ENCODE measurements around the gene GKN1. TPM values are rescaled to one million over a fixed set of nuclear protein-coding genes. Genes with fewer than 3 reads are reported as not detected.

GKN1 gene
- total RNA-seq, 1 experiment from 2014 or later = not detected

- Histone ChIP-seq H3K4ac (ENCODE audit: low read depth, low read length) (no peak overlapping the region), H3K4me2 (ENCODE audit: insufficient read depth, insufficient read length, low read length) (no peak overlapping the region), H4K5ac (ENCODE audit: insufficient read length, low read depth, low read length) (no peak overlapping the region), H3K27me3 (ENCODE audit: insufficient read depth, low read length) (no peaks in the 10 kb centered on the region), H4K8ac (replicated peaks; ENCODE audit: insufficient read length, low read depth, low read length) (no peak overlapping the region), H3K4me1 (ENCODE audit: insufficient read depth, low read length) (no peaks in the 10 kb centered on the region), H3K23ac (ENCODE audit: insufficient read length, low read depth, low read length) (no peak overlapping the region), H3K79me1 (ENCODE audit: insufficient read depth, low read depth, low read length, poor library complexity, severe bottlenecking) (no peaks in the 10 kb centered on the region), H2BK5ac (ENCODE audit: insufficient read length, low read length) (no peak overlapping the region), H3K9ac (ENCODE audit: extremely low read depth, insufficient read length, low read length) (no peak overlapping the region), H2BK12ac (ENCODE audit: insufficient read length, low read depth, low read length) (no peak overlapping the region), H2BK20ac (ENCODE audit: low read depth, low read length, poor library complexity, severe bottlenecking) (no peak overlapping the region), H2BK15ac (ENCODE audit: low read depth, low read length) (no peak overlapping the region), H3K79me2 (ENCODE audit: insufficient read depth, low read length) (no peaks in the 10 kb centered on the region), H4K20me1 (ENCODE audit: control insufficient read depth, insufficient read depth, insufficient read length) (no peaks in the 10 kb centered on the region), H3T11ph (ENCODE audit: low read length) (no peak overlapping the region), H3K18ac (ENCODE audit: insufficient read length, low read depth, low read length) (no peak overlapping the region), H4K91ac (ENCODE audit: insufficient read length, low read depth, low read length) (no peak overlapping the region), H3K27ac (ENCODE audit: insufficient read length, low read depth, low read length) (no peak overlapping the region), H2AK5ac (ENCODE audit: insufficient read length, low read length) (no peak overlapping the region), H3K14ac (ENCODE audit: insufficient read depth, low read length) (no peak overlapping the region), H3K56ac (ENCODE audit: insufficient read length, low read depth, low read length) (no peak overlapping the region), H2AFZ (ENCODE audit: low read length) (no peak overlapping the region), H3K9me3 (ENCODE audit: control insufficient read depth, low read depth, low read length) (no peaks in the 10 kb centered on the region), H3K23me2 (ENCODE audit: insufficient read length, low read depth, low read length, poor library complexity, severe bottlenecking) (no peaks in the 10 kb centered on the region), H2BK120ac (ENCODE audit: low read depth, low read length, poor library complexity, severe bottlenecking) (no peak overlapping the region)
- TF ChIP-seq CTCF (conservative IDR thresholded peaks at IDR 0.05) = no peak
- peaks cover 16% of the 10 kb centered on the region for H3K27me3 Mint-ChIP-seq (ENCODE audit: low read depth)
- no peak for DNase-seq
- no peak overlapping the region for H3K4me3 Mint-ChIP-seq
- H3K4me1 Mint-ChIP-seq = peaks cover 20 to 21% of the 10 kb centered on the region in 2 experiments
- WGBS (ENCODE audit: extremely low coverage, insufficient read length, low lambda C conversion rate) = no CpG with 5 or more reads among the region's 1 CpG
- no peaks in the 10 kb centered on the region for H3K9me3 Mint-ChIP-seq
- no peak overlapping the region for H3K27ac Mint-ChIP-seq
- H3K36me3 Mint-ChIP-seq (ENCODE audit: insufficient read depth in 1 of 3, low read depth in 3 of 3) = no peaks in the 10 kb centered on the region; a peak in 1 of 7 replicates
These were observed 25.7 kb upstream of the GKN1 start for GRCh38 chr2:68948710-68949109.
